GM21529 (cell line): ENCODE data around the gene SOCS3.
A peak's percentile ranks its signal among the peaks of the same experiment; 100 is the strongest.

ENCODE experiments used
- ATAC-seq: cut with Tn5 transposase; IDR thresholded peaks from one replicate; pipeline ENCODE4 v1.9.1; 2021; ENCODE audit not compliant: unreplicated experiment

The SOCS3 gene

DNA sequence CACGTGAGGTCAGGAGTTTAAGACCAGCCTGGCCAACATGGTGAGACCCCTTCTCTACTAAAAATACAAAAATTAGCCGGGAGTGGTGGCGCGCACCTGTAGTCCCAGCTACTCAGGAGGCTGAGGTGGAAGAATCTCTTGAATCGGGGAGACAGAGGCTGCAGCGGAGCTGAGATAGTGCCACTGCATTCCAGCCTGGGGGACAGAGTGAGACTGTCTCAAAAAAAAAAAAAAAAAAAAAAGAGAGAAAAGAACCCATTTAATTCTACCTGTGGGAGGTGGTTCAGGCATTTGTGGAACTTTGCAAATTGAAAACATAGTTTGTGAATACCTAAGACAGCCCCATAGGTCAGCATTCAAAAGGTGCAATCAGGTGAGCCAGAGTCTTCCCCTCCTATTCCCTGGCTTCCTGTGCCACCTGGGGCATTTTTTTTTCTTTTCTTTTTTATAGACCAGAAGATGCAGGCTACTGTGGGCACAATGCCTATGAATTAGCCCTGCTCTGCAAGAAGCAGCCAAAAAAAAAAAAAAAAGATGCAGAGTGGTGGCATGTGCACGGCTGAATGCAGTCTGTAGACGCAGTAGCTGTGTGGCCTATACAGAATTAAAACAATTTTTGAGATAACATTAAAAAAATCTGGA, 9.1 kb upstream of the SOCS3 start:
- no peak for ATAC-seq

DNA sequence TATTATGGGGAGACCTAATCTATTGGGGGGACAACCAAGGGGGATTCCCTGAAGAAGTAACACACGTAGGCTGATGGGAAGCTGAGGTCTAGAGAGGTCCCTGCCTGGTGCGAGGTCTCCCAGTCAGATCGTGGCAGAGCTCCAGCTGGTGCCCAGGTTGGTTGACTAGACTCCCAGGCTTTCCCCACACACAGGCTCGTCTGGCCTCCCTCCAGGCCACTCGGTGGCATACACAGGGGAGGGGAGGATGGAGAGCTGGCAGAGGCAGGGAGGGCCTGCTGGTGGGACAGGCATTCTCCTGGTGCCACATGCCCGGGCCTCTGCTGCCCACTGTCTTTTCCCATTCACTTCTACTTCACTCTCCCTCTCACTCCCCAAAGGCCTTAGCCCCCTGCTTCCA, 8.5 kb upstream of the SOCS3 start:
- ATAC-seq, result no peak

DNA sequence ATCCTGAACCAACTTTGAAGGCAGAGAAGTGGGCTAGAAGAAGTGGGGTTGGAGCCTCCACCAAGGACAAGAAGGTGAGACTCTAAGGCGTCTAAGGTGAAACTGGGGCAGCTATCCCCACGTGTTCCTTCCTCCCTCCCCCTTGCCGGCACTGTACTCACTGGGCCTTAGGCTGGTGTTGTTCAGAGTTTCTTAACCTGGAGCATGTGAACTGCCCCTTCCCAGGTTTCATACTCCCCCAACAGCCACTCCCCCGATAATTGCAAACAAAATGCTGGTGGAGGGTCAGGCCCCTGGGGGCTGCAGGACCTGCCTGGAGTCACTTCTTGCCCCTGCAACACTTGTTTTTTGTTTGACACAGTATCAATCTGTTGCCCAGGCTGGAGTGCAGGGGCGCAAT, 7.3 kb upstream of the SOCS3 start:
- no peak for ATAC-seq

DNA sequence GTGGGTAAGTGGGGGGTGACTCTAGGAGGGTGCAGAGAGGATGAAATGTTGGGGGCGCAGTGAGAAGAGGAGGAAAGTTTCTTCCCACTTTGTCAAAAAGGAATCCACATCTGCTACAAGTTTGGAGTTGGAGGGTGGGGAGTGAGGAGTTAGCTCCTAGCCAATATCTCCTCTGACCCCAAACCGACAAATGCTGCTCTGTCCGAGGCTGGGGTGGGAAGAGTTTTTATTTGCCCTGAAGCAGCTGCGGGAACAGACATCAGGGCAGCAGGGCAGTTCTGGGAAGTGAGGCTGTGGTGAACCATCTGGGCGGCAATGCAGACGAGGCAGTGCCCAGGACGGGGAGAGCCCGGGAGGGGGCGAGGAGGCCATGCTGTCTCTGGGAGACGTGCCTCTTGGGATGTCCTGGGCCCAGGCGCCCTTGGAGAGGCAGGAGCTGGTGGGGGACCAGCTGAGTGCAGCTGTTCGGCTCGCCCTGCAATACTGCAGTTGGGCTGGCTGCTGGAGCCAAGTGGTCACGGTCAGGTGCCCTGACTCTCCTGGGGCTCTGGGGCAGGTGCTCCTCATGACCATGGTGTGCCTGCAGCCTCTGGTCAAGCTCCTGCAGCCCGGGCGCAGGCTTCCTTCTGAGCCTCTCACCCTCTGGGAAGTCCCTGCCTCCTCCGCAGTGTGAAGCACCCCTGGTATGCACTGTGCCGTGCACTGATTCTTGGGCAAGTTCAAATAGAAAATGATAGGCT, 6.4 kb upstream of the SOCS3 start:
- no peak for ATAC-seq

DNA sequence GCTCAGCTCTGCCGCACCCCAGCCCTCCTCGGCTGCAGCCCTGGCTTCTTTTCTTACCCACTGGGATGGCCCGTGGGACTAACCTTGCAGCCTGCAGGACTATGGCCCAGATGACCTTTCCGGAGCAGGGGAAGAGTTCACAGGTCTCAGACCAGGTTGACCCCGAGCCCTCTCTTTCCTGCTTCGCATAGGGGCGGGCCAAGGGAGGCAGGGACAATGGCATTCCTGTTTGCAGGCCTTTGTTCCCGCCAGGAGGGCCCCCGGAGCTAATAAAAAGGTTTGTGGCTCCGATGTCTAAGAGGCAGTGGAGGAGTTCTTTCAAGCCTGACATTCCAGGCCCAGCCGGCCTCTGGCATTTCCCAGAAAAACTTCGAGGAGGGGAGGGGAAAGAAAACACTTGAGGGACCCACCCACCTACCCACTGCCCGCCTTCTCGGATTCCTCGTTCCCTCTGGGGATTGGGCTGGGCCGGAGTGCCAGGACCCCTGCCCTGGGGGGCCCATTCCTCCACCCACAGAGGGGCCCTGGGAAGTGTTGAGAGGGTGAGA, 5.8 kb upstream of the SOCS3 start:
- no peak for ATAC-seq

DNA sequence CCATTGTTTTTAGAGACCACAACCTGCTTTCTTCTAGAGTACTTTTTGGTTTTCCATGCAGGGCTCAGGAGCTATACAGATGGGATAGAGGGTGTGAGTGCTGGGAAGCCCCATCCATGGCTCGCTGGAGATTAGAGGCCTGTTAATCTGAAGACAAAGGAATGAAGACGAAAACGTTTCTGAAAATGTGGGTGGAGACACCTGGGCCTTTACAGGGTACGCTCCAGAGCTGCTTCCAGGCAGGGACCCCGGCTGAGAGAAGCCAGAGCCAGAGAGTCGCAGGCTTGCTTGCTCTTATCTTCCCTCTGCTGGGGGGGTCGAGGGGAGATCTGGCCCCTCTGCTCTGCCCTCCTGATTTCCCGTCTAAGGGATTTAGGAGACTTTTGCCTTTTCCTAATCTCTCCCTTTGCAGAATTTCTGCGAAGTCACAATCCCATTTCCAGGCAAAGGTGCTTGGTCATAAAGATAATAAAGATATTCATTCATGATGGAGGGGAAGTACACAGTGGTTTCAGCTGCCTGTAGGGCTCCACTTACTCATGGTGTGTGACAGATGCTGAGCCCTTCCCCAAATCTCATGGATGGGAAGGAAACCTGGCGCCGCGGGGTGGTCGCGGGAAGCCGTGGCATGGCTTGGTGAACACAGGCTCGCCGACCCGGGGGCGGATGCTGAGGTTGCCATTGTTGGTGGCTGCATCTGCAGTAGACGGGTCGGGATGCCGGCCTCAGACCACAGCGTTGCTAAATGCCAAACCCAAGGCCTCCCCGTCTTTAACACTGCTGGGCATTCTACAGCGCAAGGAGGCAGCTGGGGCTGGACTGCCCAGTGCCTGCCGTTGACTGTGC, 4.8 kb upstream of the SOCS3 start:
- no peak for ATAC-seq

DNA sequence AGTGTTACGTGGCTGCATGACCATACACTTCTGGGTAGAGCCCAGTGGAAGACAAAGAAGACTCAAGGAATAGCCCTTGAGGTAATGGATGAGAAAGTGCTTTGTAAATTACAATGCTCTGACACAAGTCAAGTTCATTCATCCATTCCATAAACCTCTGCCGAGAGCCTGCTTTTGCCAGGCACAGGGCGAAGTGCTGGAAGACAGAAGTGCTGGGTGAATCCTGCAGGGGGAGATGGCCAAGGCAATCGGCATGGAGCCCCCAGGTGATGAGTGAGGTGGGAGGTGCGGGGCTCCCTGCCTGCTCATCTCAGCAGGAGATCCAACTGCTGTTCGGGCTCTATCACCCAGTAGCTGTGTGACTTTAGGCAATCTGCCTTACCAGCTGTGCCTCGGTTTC, 2.8 kb upstream of the SOCS3 start:
- no peak for ATAC-seq

DNA sequence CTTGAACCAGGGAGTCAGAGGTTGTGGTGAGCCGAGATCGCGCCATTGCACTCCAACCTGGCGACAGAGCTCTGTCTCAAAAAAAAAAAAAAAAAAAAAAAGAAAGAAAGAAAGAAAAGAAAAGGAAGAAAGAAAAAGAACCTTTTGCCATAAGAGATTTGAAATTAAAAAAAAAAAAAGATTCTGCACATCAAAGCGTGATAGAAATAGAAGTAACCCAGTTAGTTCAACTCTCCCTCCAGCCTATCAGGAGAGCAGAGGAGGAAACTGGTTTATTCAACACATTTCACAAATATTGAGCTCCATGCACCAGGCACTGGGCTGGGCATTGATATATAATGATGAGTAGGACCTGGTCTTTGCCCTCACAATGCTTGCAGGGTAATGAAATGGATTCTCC, 2.4 kb upstream of the SOCS3 start:
- ATAC-seq, result no peak

DNA sequence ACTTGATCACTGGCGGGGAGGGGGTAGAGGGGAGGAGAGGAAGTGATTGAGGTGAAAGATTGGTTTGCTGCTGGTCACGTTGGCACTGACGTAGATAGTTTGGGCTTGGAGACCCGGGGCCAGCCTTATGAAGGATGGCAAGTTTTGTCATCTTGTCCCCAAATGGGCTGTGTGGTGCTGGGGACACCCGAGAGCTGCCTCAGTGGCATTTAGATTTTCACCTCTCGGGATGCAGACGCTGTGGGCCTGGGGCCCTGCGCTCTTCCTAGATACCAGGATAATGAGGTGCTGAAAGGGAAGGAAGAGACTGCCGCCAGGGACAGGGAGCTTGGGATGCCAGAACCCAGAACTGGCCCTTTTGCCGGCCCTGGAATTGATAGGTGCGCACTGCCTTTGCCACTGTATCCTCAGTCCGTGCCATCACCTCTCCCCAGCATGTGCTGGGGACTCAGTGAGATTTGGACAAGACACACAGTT, 1.4 kb upstream of the SOCS3 start:
- ATAC-seq, result no peak

DNA sequence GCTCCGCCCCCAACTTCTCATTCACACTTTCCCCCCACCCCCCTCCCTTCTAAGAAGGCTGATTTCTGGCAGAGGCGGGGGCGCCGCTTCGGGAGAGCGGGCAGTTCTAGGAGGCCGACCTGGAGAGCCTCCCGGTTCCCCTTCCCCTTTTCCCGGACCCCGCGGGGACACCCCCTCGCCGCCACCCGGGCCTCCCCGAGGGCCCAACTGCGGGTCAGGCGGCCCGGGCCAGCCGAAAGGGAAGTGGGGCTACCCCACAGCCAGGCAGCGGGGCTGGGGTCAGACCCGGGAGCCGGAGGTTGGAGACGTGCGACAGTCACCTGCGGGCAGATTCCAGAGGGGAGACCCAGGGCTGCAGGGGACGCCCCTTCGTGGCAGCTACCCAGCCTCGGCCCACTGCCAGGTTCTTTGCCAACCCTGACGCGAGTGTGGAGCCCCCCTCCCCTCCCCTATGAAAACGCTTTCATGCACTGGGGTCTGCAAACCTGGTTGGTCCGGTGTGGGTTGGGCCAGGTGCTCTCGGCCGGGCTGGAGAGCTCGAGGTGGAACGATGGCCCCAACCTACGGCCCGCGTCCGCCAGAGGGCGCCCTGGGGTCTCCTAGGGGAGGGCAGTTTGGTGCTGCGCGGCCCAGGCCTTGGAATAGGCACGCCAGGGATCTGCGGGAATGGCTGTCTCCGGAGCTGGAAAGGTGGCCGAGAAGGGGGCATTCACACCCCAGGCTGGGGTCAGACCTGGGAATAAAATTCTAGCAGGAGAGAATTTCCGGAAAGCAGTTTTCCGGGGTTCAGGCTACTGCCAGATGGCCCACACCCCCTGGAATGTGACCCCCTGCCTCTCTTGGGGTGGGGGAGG, 721 bp upstream of the SOCS3 start:
- ATAC-seq, result peak; percentile 9

DNA sequence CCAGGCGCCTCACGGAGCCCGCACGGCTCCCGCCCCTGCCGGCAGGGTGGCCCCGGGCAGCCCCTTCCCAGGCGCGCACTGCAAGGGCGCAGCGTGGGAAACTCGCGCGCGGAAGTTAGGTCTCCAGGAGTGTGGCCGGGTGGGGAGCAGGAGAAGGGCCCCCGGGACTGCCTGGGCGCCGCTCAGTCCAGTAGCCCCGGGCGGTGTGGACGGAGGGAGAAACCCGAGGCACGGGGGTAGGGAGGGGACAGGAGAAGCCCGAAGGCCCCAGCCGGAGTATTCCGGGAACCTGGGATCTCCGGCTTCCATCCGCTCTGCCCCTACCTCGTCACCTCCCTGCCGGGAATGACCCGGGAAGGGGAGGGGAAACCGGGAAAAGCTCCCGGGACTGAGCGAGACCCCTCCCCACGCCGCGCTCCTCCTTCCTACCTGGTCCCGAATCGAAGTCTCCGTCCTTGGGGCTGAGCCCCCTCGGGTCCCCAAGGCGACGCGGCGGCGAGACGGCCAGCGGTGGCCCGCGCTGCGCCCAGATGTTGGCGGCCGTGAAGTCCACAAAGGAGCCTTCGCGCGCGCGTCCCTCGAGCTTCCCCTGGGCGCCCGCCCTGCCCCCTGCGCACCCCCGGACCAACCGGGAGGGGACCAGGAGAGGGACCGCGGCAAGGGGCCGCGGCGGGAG, 418 bp downstream of the SOCS3 start:
- peak; percentile 1 for ATAC-seq

DNA sequence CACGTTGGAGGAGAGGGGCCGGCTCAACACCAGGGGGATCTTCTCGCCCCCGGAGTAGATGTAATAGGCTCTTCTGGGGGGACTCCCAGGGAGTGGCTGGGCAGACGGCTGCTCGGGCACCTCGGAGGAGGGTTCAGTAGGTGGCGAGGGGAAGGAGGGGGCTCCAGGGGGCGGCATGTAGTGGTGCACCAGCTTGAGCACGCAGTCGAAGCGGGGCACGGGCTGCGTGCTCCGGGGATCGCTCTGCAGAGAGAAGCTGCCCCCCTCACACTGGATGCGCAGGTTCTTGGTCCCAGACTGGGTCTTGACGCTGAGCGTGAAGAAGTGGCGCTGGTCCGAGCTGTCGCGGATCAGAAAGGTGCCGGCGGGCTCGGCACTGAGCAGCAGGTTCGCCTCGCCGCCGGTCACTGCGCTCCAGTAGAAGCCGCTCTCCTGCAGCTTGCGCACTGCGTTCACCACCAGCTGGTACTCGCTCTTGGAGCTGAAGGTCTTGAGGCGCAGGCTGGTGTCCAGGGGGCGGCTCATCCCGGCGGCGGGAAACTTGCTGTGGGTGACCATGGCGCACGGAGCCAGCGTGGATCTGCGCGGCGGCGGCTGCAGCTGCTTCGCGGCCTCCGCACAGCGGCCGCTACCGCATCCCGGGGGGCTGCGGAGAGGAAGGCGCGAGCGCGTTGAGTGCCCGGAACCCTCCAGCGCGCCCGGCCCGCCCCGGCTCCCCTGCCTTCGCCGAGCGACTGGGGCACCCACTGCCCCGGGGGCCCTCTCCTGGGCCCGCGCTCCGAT, 1.1 kb downstream of the SOCS3 start:
- ATAC-seq, result no peak

DNA sequence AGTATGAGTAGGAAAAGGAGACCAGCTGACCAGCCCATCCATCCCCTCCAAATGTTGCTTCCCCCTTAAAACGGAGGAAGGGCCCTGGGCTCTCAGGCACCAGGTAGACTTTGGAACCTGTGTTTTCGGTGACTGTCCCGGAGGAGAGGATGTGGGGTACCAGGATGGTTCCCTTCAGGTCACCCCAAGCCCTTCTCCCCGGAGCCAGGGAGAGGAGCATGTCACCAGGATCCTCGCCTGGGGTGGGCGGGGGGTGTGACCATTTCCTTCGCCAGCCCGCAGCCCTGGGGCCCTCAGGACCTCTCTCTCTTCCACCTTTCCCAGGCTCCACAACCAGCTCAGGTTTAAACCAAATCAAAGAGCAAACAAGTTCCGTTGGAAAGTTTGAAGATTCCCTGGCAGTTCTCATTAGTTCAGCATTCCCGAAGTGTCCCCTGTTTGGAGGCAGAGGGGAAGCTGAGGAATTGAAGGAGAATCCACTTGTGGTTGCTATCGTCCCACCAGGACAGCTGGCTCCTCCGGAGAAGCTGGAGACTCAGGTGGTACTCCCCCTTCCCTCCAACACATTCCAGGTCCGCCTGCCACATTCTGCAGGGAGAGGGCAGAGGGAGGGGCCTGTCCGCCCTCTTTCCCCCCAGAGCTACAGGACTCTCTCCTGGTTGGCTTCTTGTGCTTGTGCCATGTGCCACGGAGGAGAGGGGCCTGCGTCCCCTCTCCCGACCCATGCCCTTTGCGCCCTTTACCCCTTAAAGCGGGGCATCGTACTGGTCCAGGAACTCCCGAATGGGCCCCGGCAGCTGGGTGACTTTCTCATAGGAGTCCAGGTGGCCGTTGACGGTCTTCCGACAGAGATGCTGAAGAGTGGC, 2.0 kb downstream of the SOCS3 start:
- no peak for ATAC-seq

DNA sequence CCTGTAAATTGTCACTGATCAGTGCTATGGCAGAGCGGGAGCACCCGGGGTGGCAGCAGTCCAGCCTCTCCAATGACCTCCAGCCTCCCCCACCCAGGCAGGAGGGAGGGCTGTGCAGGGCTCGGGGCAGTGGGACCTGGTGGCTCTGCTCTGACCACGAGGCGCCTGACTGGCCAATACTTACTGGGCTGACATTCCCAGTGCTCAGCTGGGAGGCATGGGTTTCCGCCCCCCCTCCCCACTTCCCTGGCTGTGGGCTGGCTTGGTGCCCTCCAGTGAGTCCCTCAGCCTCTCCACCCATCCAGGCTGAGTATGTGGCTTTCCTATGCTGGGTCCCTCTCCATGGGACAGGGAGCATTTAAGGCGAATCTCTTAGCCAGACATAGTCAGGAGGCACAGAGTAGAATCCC, 2.7 kb downstream of the SOCS3 start:
- no peak for ATAC-seq

DNA sequence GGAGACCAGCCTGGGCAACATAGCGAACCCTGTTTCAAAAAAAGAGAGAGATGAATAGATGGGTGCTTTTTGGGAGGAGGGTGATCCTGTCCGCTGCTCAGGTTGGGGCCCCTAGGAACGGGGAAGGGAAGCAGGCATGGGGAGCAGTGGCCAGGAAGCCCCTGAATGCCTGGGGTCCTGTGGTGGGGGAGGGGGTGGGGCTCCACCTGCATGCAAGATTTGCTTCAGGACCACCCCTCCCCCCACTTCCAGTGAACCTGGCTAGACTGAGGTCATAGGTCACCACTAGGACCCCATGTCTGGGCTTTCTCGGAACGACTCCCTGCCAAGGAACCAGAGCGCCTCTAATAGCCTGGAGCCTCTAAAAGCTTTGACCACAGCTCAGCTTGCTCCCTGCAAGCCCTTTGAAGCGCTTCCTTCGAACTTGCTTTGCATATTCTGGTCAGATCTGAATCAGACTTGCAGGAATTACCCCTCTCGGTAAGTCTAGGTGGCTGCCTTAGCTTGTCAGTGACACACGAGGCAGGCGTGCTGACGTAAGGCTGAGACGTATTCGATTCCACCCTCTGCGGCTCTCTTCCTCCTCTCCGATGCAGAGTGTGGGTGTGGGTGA, 3.7 kb downstream of the SOCS3 start:
- peak; percentile 63 for ATAC-seq

DNA sequence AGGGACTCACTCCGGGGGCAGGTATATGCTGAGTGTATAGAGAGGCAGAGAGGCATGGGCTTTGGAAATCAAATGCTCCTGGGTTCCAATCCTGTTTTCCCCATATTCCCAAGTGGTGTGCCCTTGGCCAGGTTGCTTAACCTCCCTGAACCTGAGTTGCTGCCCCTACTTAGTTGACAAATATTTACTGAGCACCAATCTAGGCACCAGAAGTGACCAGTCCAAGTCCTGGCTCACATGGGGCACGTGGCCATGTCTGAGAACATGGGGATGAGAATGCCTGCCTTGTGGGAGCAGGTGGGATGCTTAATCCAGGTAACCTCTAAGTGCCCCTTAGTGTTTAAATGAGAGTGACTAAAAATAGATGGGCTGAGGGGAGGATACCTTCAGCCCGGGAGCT, 4.2 kb downstream of the SOCS3 start:
- ATAC-seq, result no peak

DNA sequence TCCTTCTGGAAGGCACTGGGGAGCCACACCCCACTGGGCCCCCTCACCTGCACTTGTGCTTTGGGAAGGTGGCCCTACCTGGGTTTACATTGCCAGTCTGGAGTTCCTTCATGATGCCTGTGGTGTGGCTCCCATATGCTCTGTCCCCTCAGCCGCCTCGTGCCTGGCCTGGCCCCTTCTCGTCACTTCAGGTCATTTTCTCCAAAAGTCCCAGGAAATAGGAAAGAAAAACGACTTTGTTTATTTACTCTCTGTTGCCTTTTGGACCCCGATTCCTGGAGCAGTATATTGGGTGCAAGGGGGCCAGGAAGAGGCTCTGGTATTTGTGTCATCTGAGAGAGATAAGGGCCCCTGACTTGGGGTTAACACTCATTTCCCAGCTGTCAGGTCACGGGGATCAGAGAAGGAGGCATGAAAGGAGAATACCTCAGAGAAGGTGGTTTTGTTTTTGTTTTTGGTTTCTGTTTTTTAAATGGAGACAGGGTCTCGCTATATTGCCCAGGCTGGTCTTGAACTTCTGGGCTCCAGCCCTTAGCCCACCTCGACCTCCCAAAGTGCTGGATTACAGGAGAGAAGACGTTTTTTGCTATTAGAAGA, 4.7 kb downstream of the SOCS3 start:
- no peak for ATAC-seq

DNA sequence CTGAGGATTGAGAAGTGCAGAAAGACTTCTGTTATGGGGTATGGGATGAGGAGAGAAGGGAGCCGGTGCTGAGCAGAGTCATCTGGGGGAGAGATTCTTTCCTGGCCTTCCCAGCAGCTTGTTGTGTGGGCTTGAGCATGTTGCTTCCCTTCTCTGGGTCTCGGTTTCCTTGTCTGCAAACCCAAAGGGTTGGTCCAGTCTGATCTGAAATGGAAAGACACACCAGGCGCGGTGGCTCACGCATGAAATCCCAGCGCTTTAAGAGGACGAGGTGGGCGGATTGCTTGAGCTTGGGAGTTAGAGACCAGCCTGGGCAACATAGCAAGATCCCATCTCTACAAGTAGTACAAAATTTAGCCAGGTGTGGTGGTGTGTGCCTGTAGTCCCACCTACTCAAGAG, 6.0 kb downstream of the SOCS3 start:
- no peak for ATAC-seq
